GM18498 (cell line): Measurements from ENCODE around the gene LRP2.
"Not testable (repeated sequence)": the region's sequence is repeated elsewhere in the genome, so short reads cannot be mapped to it uniquely, and the experiment has no call there.

Experiments
- ATAC-seq: cut with Tn5 transposase; IDR thresholded peaks from one replicate; pipeline ENCODE4 v1.9.1; 2021; ENCODE audit warnings: mild to moderate bottlenecking, moderate library complexity; ENCODE audit not compliant: unreplicated experiment

The LRP2 gene

GRCh38 chr2:169301596-169302335 lies 60.6 kb downstream of the LRP2 start:
- ATAC-seq = no peak

GRCh38 chr2:169300636-169301530 lies 61.5 kb downstream of the LRP2 start:
- ATAC-seq = no peak

GRCh38 chr2:169298007-169298406 lies 64.3 kb downstream of the LRP2 start:
- no peak for ATAC-seq

- no peak for ATAC-seq
These were observed 68.2 kb downstream of the LRP2 start for GRCh38 chr2:169294001-169294675.

- ATAC-seq = no peak
These were observed 70.8 kb downstream of the LRP2 start for GRCh38 chr2:169291517-169291916.

GRCh38 chr2:169290433-169290832 lies 71.9 kb downstream of the LRP2 start:
- no peak for ATAC-seq

- ATAC-seq = no peak
These were observed 74.7 kb downstream of the LRP2 start for GRCh38 chr2:169287666-169288065.

GRCh38 chr2:169286624-169287231 lies 75.6 kb downstream of the LRP2 start:
- ATAC-seq = no peak

GRCh38 chr2:169285531-169286235 lies 76.7 kb downstream of the LRP2 start:
- no peak for ATAC-seq

GRCh38 chr2:169280502-169280901 lies 81.8 kb downstream of the LRP2 start:
- ATAC-seq = no peak

- no peak for ATAC-seq
These were observed 86.5 kb downstream of the LRP2 start for GRCh38 chr2:169275696-169276444.

GRCh38 chr2:169272010-169272409 lies 90.3 kb downstream of the LRP2 start:
- no peak for ATAC-seq

- ATAC-seq = not testable (repeated sequence)
These were observed 91.8 kb downstream of the LRP2 start for GRCh38 chr2:169270574-169270973.

- ATAC-seq = no peak
These were observed 96.7 kb downstream of the LRP2 start for GRCh38 chr2:169265591-169265990.

GRCh38 chr2:169260846-169261642 lies 101.3 kb downstream of the LRP2 start:
- no peak for ATAC-seq

- no peak for ATAC-seq
These were observed 102.1 kb downstream of the LRP2 start for GRCh38 chr2:169260246-169260645.

- no peak for ATAC-seq
These were observed 102.9 kb downstream of the LRP2 start for GRCh38 chr2:169259402-169259801.

GRCh38 chr2:169258045-169258601 lies 104.2 kb downstream of the LRP2 start:
- ATAC-seq = no peak

GRCh38 chr2:169254774-169255173 lies 107.6 kb downstream of the LRP2 start:
- ATAC-seq = no peak
